HG03457 (cell line): ENCODE measurements around the gene SPRR2D.
"Not testable (repeated sequence)": the region's sequence is repeated elsewhere in the genome, so short reads cannot be mapped to it uniquely, and the experiment has no call there.

ENCODE experiments used
- ATAC-seq: cut with Tn5 transposase; IDR thresholded peaks from one replicate; pipeline ENCODE4 v1.9.1; 2021; ENCODE audit warnings: moderate number of reproducible peaks; ENCODE audit not compliant: unreplicated experiment

The SPRR2D gene

GRCh38 chr1:153021829-153022228 lies 19.1 kb downstream of the SPRR2D start:
- ATAC-seq: not testable (repeated sequence)

- not testable (repeated sequence) for ATAC-seq
Measured at GRCh38 chr1:153011235-153011758, 29.6 kb downstream of the SPRR2D start.

GRCh38 chr1:153001382-153001781 lies 39.5 kb downstream of the SPRR2D start, which contains the start of gene SPRR3:
TSS of gene SPRR3 (plus strand) at chr1:153001749. CDS start at chr1:153003021, 1,272 bp downstream.
- ATAC-seq: no peak

GRCh38 chr1:153000294-153000693 lies 40.6 kb downstream of the SPRR2D start:
- no peak for ATAC-seq

- ATAC-seq: no peak
Measured at GRCh38 chr1:152999818-153000217, 41.1 kb downstream of the SPRR2D start.

- no peak for ATAC-seq
Measured at GRCh38 chr1:152998476-152998875, 42.4 kb downstream of the SPRR2D start.

- ATAC-seq: no peak
Measured at GRCh38 chr1:152997901-152998300, 43.0 kb downstream of the SPRR2D start.

GRCh38 chr1:152996633-152997400 lies 44.1 kb downstream of the SPRR2D start:
- no peak for ATAC-seq

GRCh38 chr1:152995842-152996241 lies 45.1 kb downstream of the SPRR2D start:
- no peak for ATAC-seq

GRCh38 chr1:152993186-152993585 lies 47.7 kb downstream of the SPRR2D start:
- ATAC-seq: no peak
